K562 (cell line): ENCODE measurements around the gene KCNIP2. TPM values are rescaled to one million over a fixed set of nuclear protein-coding genes. Genes with fewer than 3 reads are reported as not detected.

Experiments
- ATAC-seq: fragments of 200-7000 bp; cut with Tn5 transposase; 3 replicates; pipeline ENCODE4 v1.9.1; 2020; ENCODE audit warnings: moderate library complexity
- BruUV-seq: library from RNA; stranded (reverse); fragments of 400-500 nt; replicated peaks from 2 replicates; lab custom pipeline; 2021; lab: Mats Ljungman, UMichigan
- CTCF ChIA-PET: fragments of 300-600 bp; formaldehyde crosslinking; extraction: SDS; loops from one replicate; lab custom pipeline; 2021; ENCODE audit warnings: low intra/inter-chr PET ratio; lab: Yijun Ruan, JAX
- POLR2A ChIA-PET: fragments of 300-600, 350-650 bp; sonication (Branson Sonifier 250); formaldehyde crosslinking; extraction: SDS; loops from one replicate; lab custom pipeline; 2021; ENCODE audit warnings: antibody characterized with exemption, inconsistent platforms; lab: Yijun Ruan, JAX
- DNase-seq, 4 experiments: peaks; one replicate each; pipeline versions ENCODE4 v3.0.0 to v3.0.0-alpha.2; 2011 to 2018; ENCODE audit warnings: low spot score in 3 of 4, mixed read lengths in 3 of 4; ENCODE audit errors: extremely low read depth in 1 of 4
- FAIRE-seq: peaks from 2 replicates; lab custom pipeline; 2011; peaks lifted over from hg19 to GRCh38; lab: Jason Lieb, UNC
- H2AFZ ChIP-seq: 2 replicates; pipeline ENCODE4 v1.6.0; 2011; ENCODE audit warnings: low read depth, low read length, control low read depth, inconsistent platforms
- H3K27ac ChIP-seq: fragments of 200-600 bp; 3 replicates; pipeline ENCODE4 v1.8.0; 2011; ENCODE audit warnings: low read depth, mild to moderate bottlenecking, control low read depth, inconsistent platforms, low read length, moderate library complexity, mixed read lengths; ENCODE audit errors: extremely low read depth
- H3K27me3 ChIP-seq, 2 experiments: fragments of 300-600 bp in 1 of 2; 2 replicates in 1 of 2; 3 replicates in 1 of 2; pipeline versions ENCODE4 v1.6.0 to v1.8.0; 2011; ENCODE audit warnings: inconsistent platforms in 2 of 2, low read length in 2 of 2, mild to moderate bottlenecking in 1 of 2, mixed read lengths in 1 of 2, moderate library complexity in 1 of 2; ENCODE audit not compliant: control insufficient read depth in 2 of 2, insufficient read depth in 2 of 2
- H3K36me3 ChIP-seq: fragments of 300-600 bp; 3 replicates; pipeline ENCODE4 v1.8.0; 2011; ENCODE audit warnings: mild to moderate bottlenecking, low read length, inconsistent platforms; ENCODE audit not compliant: control insufficient read depth, insufficient read depth
- H3K4me1 ChIP-seq, 2 experiments: fragments of 200-600 bp in 1 of 2; replicated peaks in 1 of 2; 2 replicates in 1 of 2; 3 replicates in 1 of 2; pipeline versions ENCODE4 v1.5.1 to v1.8.0; 2011; ENCODE audit warnings: inconsistent platforms in 2 of 2, low read length in 2 of 2, mild to moderate bottlenecking in 1 of 2, mixed read lengths in 1 of 2, moderate library complexity in 1 of 2; ENCODE audit not compliant: control insufficient read depth in 2 of 2, insufficient read depth in 2 of 2
- H3K4me2 ChIP-seq: 2 replicates; pipeline ENCODE4 v1.6.1; 2011; ENCODE audit warnings: low read length, control low read depth, inconsistent platforms, mixed read lengths; ENCODE audit not compliant: insufficient read depth
- H3K4me3 ChIP-seq: fragments of 200-600 bp; sonication (generic), shearing (Covaris generic); 2 replicates; pipeline ENCODE4 v1.5.1; 2016; ENCODE audit warnings: control low read depth, inconsistent platforms
- H3K79me2 ChIP-seq: fragments of 200-600 bp; 3 replicates; pipeline ENCODE4 v1.8.0; 2011; ENCODE audit warnings: low read length, inconsistent platforms; ENCODE audit not compliant: control insufficient read depth, insufficient read depth
- H3K9ac ChIP-seq, 2 experiments: 2 replicates each; pipeline versions ENCODE4 v1.6.0 to v1.6.1; 2011; ENCODE audit warnings: low read depth in 2 of 2, low read length in 2 of 2, control low read depth in 1 of 2, inconsistent platforms in 1 of 2, mild to moderate bottlenecking in 1 of 2, mixed read lengths in 1 of 2; ENCODE audit not compliant: insufficient read depth in 1 of 2
- H3K9me1 ChIP-seq: one replicate; pipeline ENCODE4 v1.6.0; 2011; ENCODE audit warnings: inconsistent platforms, mild to moderate bottlenecking, low read length, moderate library complexity; ENCODE audit not compliant: control insufficient read depth, insufficient read depth
- H3K9me3 ChIP-seq: replicated peaks from 2 replicates; pipeline ENCODE4 v1.5.1; 2011; ENCODE audit warnings: low read depth, low read length, inconsistent platforms; ENCODE audit not compliant: control insufficient read depth, insufficient read depth
- H4K20me1 ChIP-seq: replicated peaks from 2 replicates; pipeline ENCODE4 v1.6.1; 2011; ENCODE audit warnings: low read length, inconsistent platforms, mixed read lengths; ENCODE audit not compliant: control insufficient read depth, insufficient read depth
- CAMTA2 ChIP-seq: fragments of 250-450 bp; sonication (Bioruptor Pico); conservative IDR thresholded peaks from 2 replicates; pipeline ENCODE4 v1.5.1; 2022
- CC2D1A ChIP-seq: fragments of 450-650 bp; IDR thresholded peaks from 2 replicates; pipeline ENCODE4 v1.6.1; 2017; ENCODE audit warnings: mild to moderate bottlenecking
- EGR1 ChIP-seq: fragments of 450-650 bp; conservative IDR thresholded peaks from 2 replicates; pipeline ENCODE4 v1.6.1; 2017; ENCODE audit warnings: mild to moderate bottlenecking
- KHSRP ChIP-seq: fragments of 450-650 bp; IDR thresholded peaks from 2 replicates; pipeline ENCODE4 v1.6.1; 2017
- MNT ChIP-seq, 2 experiments: fragments of 450-650 bp; conservative IDR thresholded peaks; 2 replicates each; pipeline ENCODE4 v1.6.1; 2017; ENCODE audit warnings: mild to moderate bottlenecking in 2 of 2, moderate library complexity in 2 of 2
- POLR2G ChIP-seq: fragments of 200-400 bp; formaldehyde crosslinking; IDR thresholded peaks from 2 replicates; pipeline ENCODE4 v1.6.1; 2017; ENCODE audit warnings: low read depth, mild to moderate bottlenecking, antibody characterized with exemption, low read length, moderate library complexity
- WGBS: fragments of 100-300 bp; shearing (Covaris generic); methylation state at CpG from one replicate; pipeline ENCODE4 v1.1.6; 2016; ENCODE audit warnings: low coverage, mixed read lengths; ENCODE audit not compliant: insufficient coverage; ENCODE audit errors: missing lambda C conversion rate; 5-methylcytosine and 5-hydroxymethylcytosine counted together
- in situ Hi-C: fragments of 300-500 bp; cut with MboI; formaldehyde crosslinking; loops from 4 replicates; pipeline ENCODE4 v1.15.0; 2018; ENCODE audit warnings: inconsistent platforms, mixed read lengths
- intact Hi-C: fragments of 100-400 bp; cut with micrococcal nuclease; formaldehyde crosslinking; loops from 2 replicates; pipeline ENCODE4 v1.14.2; 2022
- polyA plus RNA-seq, 8 experiments: library from polyadenylated mRNA; depleted of rRNA in 4 of 8; stranded (reverse) in 5 of 8; unstranded in 3 of 8; fragments of >200 nt; fragmentation: Nextera tagmentation in 2 of 8; fragmentation: Illumina TruSeq in 1 of 8; extraction: Ambion mirVana in 2 of 8; extraction: Trizol in 1 of 8; gene quantifications; 2 replicates each; pipeline versions ENCODE4 v1.2.1 to v1.2.3, GENCODE V29; 2011 to 2014; ENCODE audit warnings: inconsistent platforms in 1 of 8, missing spikeins in 1 of 8
- total RNA-seq, 7 experiments: library from RNA; depleted of rRNA in 6 of 7; stranded (reverse); fragments of >200 nt in 6 of 7; fragmentation: Illumina TruSeq in 2 of 7; extraction: Trizol in 2 of 7; gene quantifications; 2 replicates each; pipeline versions ENCODE4 v1.2.1 to v1.2.3, GENCODE V29; 2011 to 2021; ENCODE audit warnings: low replicate concordance in 1 of 7

The KCNIP2 gene
- total and polyA plus RNA-seq, 9 of the 15 experiments (the other 6 are each of a cell fraction or from before 2014, with no cell fraction given): 2.5 to 7.6 (median 4.1) TPM

GRCh38 chr10:101839416-101840063, 4.1 kb downstream of the KCNIP2 start:
- H3K79me2 ChIP-seq: no peaks in the 10 kb centered on the region
- intact Hi-C loops: loop anchor here (5.0 to 10.0 kb wide), 2 partner anchors 218 to 275 kb away; partner anchors contain the start of gene ARMH3
- CTCF ChIA-PET: interaction anchor here (0.6 to 2.5 kb wide), 3 partner anchors 197 to 233 kb away, joined by 5 to 29 read pairs (median 5); no protein-coding TSS in a partner anchor
- no peaks in the 10 kb centered on the region for H3K9me3 ChIP-seq
- H3K4me3 ChIP-seq: peak overlapping the region; percentile 11; the same call in 1 of the 2 replicates
- 38% methylated on average over 6 of the region's 36 CpGs for WGBS
- BruUV-seq: no TSS peak
- no peaks in the 10 kb centered on the region for H3K9me1 ChIP-seq
- H3K4me1 ChIP-seq: peaks cover 7 to 23% of the 10 kb centered on the region in 2 experiments; a peak in 4 of 5 replicates
- peaks cover 4% of the 10 kb centered on the region; the same call in 1 of the 3 replicates for H3K36me3 ChIP-seq
- no peak for TF ChIP-seq CC2D1A
- peak; percentile 64; the same call in 1 of the 2 replicates for TF ChIP-seq POLR2G
- no peak for TF ChIP-seq CAMTA2
- peak; percentile 88 for TF ChIP-seq EGR1
- no peak for TF ChIP-seq MNT (conservative IDR thresholded peaks at IDR 0.05)
- no peak for TF ChIP-seq KHSRP
- 0 out of 2 replicates have a peak, but pooled peaks cover 5% of the 10 kb centered on the region for H4K20me1 ChIP-seq
- FAIRE-seq (no peak), ATAC-seq (peak; percentile 81), DNase-seq (peak; percentile 57 to 85 (median 80))
- POLR2A ChIA-PET: interaction anchor here (0.6 to 2.1 kb wide), 3 partner anchors 26 to 216 kb away, joined by 3 to 10 read pairs (median 6); partner anchors contain the start of gene ARMH3
- in situ Hi-C loops: loop anchor here (5.0 to 25.0 kb wide), 6 partner anchors 203 to 773 kb away; partner anchors contain the start of genes ACTR1A, CUEDC2 and SUFU
- peak overlapping the region; percentile 41 for H3K4me2 ChIP-seq
- no peak overlapping the region for H3K27ac ChIP-seq
- H2AFZ ChIP-seq: no peak overlapping the region
- no peaks in the 10 kb centered on the region for H3K27me3 ChIP-seq
- 0 out of 4 replicates have a peak overlapping the region, but pooled peaks of 1 of the 2 experiments have one; percentile 8 for H3K9ac ChIP-seq
